Caco-2 (cell line): ENCODE results near the gene GALNT17. TPM values are rescaled to one million over a fixed set of nuclear protein-coding genes. Genes with fewer than 3 reads are reported as not detected.

Source experiments
- BruUV-seq: library from RNA; stranded (reverse); fragments of 400-500 nt; replicated peaks from 2 replicates; lab custom pipeline; 2021; lab: Mats Ljungman, UMichigan
- CTCF ChIA-PET: fragments of 300-600 bp; sonication (Branson Sonifier 250); formaldehyde crosslinking; loops from one replicate; lab custom pipeline; 2022; ENCODE audit warnings: antibody characterized with exemption; lab: Charles Lee
- POLR2A ChIA-PET: fragments of 300-600 bp; sonication (Branson Sonifier 250); formaldehyde crosslinking; loops from one replicate; lab custom pipeline; 2022; ENCODE audit warnings: antibody characterized with exemption; lab: Charles Lee
- DNase-seq, 2 experiments: peaks; one replicate each; pipeline versions ENCODE4 v3.0.0 to v3.0.0-alpha.2; 2020 to 2022
- H3K27me3 ChIP-seq: replicated peaks from 2 replicates; pipeline ENCODE4 v1.6.0; 2011; ENCODE audit warnings: low read length; ENCODE audit not compliant: control insufficient read depth, insufficient read depth
- H3K36me3 ChIP-seq: 2 replicates; pipeline ENCODE4 v1.5.1; 2011; ENCODE audit warnings: low read length; ENCODE audit not compliant: control insufficient read depth, insufficient read depth
- H3K4me1 ChIP-seq: fragments of 250-450 bp; sonication (Bioruptor Pico); 2 replicates; pipeline ENCODE4 v1.5.1; 2020; ENCODE audit warnings: mild to moderate bottlenecking
- H3K4me3 ChIP-seq: 2 replicates; pipeline ENCODE4 v1.5.1; 2011; ENCODE audit warnings: low read depth, mild to moderate bottlenecking, control low read depth, low read length
- H3K9me3 ChIP-seq: fragments of 250-450 bp; sonication (Bioruptor Pico); 2 replicates; pipeline ENCODE4 v1.5.1; 2020; ENCODE audit warnings: mild to moderate bottlenecking, moderate library complexity
- H3K27ac Mint-ChIP-seq: one replicate; pipeline ENCODE4 v1.8.0; 2022; ENCODE audit warnings: mixed read lengths; ENCODE audit not compliant: unreplicated experiment
- H3K27me3 Mint-ChIP-seq: one replicate; pipeline ENCODE4 v1.8.0; 2022; ENCODE audit warnings: mixed read lengths; ENCODE audit not compliant: insufficient read depth, unreplicated experiment
- H3K36me3 Mint-ChIP-seq: one replicate; pipeline ENCODE4 v1.8.0; 2022; ENCODE audit warnings: mild to moderate bottlenecking, mixed read lengths; ENCODE audit not compliant: insufficient read depth, unreplicated experiment
- H3K4me1 Mint-ChIP-seq: one replicate; pipeline ENCODE4 v1.8.0; 2022; ENCODE audit warnings: low read depth, mixed read lengths; ENCODE audit not compliant: unreplicated experiment
- H3K4me3 Mint-ChIP-seq: one replicate; pipeline ENCODE4 v1.8.0; 2022; ENCODE audit warnings: mild to moderate bottlenecking, moderate library complexity, mixed read lengths; ENCODE audit not compliant: unreplicated experiment
- H3K9me3 Mint-ChIP-seq: one replicate; pipeline ENCODE4 v1.8.0; 2022; ENCODE audit warnings: mixed read lengths; ENCODE audit not compliant: unreplicated experiment
- intact Hi-C: fragments of 100-400 bp; cut with micrococcal nuclease; formaldehyde crosslinking; loops from one replicate; pipeline ENCODE4 v1.10.0; 2022; ENCODE audit not compliant: unreplicated experiment
- total RNA-seq: library from RNA; stranded (reverse); gene quantifications from 2 replicates; pipeline ENCODE4 v1.2.3, GENCODE V29; 2022
- TF ChIP-seq, protein P1 (sequence below), 2 experiments: fragments of 200-600 bp in 1 of 2; IDR thresholded peaks; 1 replicate in 1 of 2; 2 replicates in 1 of 2; pipeline versions ENCODE4 v1.5.1 to v1.8.0; 2011 to 2022; ENCODE audit warnings: antibody characterized with exemption in 1 of 2, control low read depth in 1 of 2, inconsistent platforms in 1 of 2, low read depth in 1 of 2, low read length in 1 of 2, mild to moderate bottlenecking in 1 of 2, moderate library complexity in 1 of 2; ENCODE audit not compliant: insufficient read depth in 1 of 2, severe bottlenecking in 1 of 2, unreplicated experiment in 1 of 2

Gene GALNT17
- total RNA-seq, 1 experiment from 2014 or later: not detected

- no peaks in the 10 kb centered on the region for H3K36me3 ChIP-seq
- ChIA-PET POLR2A (no interaction called here), CTCF (no interaction called here)
- no peaks in the 10 kb centered on the region for H3K4me1 ChIP-seq
- Mint-ChIP-seq H3K4me1 (no peaks in the 10 kb centered on the region), H3K9me3 (peaks cover 26% of the 10 kb centered on the region), H3K27ac (no peak overlapping the region), H3K4me3 (no peak overlapping the region), H3K36me3 (no peaks in the 10 kb centered on the region), H3K27me3 (no peaks in the 10 kb centered on the region)
- intact Hi-C loops: no loop called here
- BruUV-seq: no TSS peak
- TF ChIP-seq, protein P1, sequence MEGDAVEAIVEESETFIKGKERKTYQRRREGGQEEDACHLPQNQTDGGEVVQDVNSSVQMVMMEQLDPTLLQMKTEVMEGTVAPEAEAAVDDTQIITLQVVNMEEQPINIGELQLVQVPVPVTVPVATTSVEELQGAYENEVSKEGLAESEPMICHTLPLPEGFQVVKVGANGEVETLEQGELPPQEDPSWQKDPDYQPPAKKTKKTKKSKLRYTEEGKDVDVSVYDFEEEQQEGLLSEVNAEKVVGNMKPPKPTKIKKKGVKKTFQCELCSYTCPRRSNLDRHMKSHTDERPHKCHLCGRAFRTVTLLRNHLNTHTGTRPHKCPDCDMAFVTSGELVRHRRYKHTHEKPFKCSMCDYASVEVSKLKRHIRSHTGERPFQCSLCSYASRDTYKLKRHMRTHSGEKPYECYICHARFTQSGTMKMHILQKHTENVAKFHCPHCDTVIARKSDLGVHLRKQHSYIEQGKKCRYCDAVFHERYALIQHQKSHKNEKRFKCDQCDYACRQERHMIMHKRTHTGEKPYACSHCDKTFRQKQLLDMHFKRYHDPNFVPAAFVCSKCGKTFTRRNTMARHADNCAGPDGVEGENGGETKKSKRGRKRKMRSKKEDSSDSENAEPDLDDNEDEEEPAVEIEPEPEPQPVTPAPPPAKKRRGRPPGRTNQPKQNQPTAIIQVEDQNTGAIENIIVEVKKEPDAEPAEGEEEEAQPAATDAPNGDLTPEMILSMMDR (IDR thresholded peaks at IDR 0.05; ENCODE audit: insufficient read depth in 1 of 2, low read depth in 1 of 2, low read length in 1 of 2, severe bottlenecking in 1 of 2, unreplicated experiment in 1 of 2): no peak
- H3K27me3 ChIP-seq: no peaks in the 10 kb centered on the region
- peaks cover 5% of the 10 kb centered on the region; the same call in 1 of the 2 replicates for H3K9me3 ChIP-seq
- no peak for DNase-seq
- H3K4me3 ChIP-seq: no peak overlapping the region
Observed at GRCh38 chr7:71665716-71666115, 533.8 kb downstream of the GALNT17 start.

DNA sequence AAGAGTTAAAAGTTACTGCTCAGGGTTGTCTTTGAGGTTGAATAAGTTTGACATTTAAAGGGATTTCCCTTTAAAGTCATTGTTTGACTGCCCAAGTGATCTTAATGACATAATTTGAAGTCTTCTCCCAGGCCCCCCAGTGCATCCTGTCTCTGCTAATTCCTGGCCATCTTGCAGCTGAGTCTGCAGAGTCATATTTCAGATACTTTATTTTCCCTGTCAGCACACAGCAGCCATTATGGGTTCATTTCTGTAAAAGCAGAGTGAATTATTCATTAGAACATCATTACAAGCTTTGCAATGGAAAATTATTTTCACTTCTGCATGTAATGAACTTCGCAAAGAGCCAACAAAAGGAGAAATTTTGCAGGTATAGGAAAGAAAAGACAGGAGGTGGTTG is 536.6 kb downstream of the GALNT17 start:
- no peak overlapping the region for H3K27ac Mint-ChIP-seq
- POLR2A ChIA-PET: no interaction called here
- CTCF ChIA-PET: no interaction called here

DNA sequence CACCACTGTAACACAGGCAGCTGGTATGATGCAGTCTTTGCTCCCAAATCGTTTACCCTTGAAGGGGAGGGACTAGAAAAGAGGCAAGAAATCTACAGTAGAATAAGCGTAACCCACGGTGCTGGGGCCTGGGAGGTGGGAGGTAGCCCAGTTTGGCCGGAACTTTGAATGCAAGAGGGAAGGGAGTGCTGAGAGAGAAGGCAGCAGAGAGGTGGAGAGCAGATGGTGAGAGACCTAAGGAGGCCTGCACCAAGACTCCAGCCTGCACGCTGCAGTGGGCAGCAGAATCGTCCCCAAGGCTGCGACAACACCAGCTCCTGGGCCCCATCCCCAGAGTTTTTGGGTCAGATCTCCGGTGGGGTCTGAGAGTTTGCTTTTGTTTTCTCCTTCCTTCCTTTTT is 547.5 kb downstream of the GALNT17 start:
- no peak for DNase-seq
- no peaks in the 10 kb centered on the region for H3K4me1 Mint-ChIP-seq
- H3K36me3 Mint-ChIP-seq: no peaks in the 10 kb centered on the region
- Histone ChIP-seq H3K4me3 (no peak overlapping the region), H3K27me3 (no peaks in the 10 kb centered on the region), H3K36me3 (no peaks in the 10 kb centered on the region), H3K9me3 (no peaks in the 10 kb centered on the region; the same call in 1 of the 2 replicates), H3K4me1 (no peaks in the 10 kb centered on the region)
- H3K27me3 Mint-ChIP-seq: no peaks in the 10 kb centered on the region
- no peak overlapping the region for H3K27ac Mint-ChIP-seq
- TF ChIP-seq, protein P1 (IDR thresholded peaks at IDR 0.05; ENCODE audit: insufficient read depth in 1 of 2, low read depth in 1 of 2, low read length in 1 of 2, severe bottlenecking in 1 of 2, unreplicated experiment in 1 of 2): no peak
- H3K9me3 Mint-ChIP-seq: peaks cover 10% of the 10 kb centered on the region
- intact Hi-C loops: no loop called here
- POLR2A ChIA-PET: no interaction called here
- CTCF ChIA-PET: no interaction called here
- no peak overlapping the region for H3K4me3 Mint-ChIP-seq
- no TSS peak for BruUV-seq

More for the DNA sequence above, 536.6 kb downstream of the GALNT17 start:
- TF ChIP-seq, protein P1 (IDR thresholded peaks at IDR 0.05; ENCODE audit: insufficient read depth in 1 of 2, low read depth in 1 of 2, low read length in 1 of 2, severe bottlenecking in 1 of 2, unreplicated experiment in 1 of 2): no peak
- no peak for DNase-seq
- intact Hi-C loops: no loop called here
- no TSS peak for BruUV-seq
- Histone ChIP-seq H3K9me3 (no peaks in the 10 kb centered on the region), H3K4me3 (no peak overlapping the region), H3K36me3 (no peaks in the 10 kb centered on the region), H3K27me3 (no peaks in the 10 kb centered on the region), H3K4me1 (no peaks in the 10 kb centered on the region)
- Mint-ChIP-seq H3K4me1 (no peaks in the 10 kb centered on the region), H3K36me3 (no peaks in the 10 kb centered on the region), H3K9me3 (peaks cover 16% of the 10 kb centered on the region), H3K4me3 (no peak overlapping the region), H3K27me3 (no peaks in the 10 kb centered on the region)
